HL-60/S4 treated with retinoic acid at 250 ng/mL for 4 days and 3 days (cell line): Measurements from ENCODE around the gene MTMR3.
"Not testable (repeated sequence)": the region's sequence is repeated elsewhere in the genome, so short reads cannot be mapped to it uniquely, and the experiment has no call there.

Experiments used
- in situ Hi-C: fragments of 300-500 bp; cut with MboI; formaldehyde crosslinking; loops from 2 replicates; pipeline ENCODE4 v1.7.0; 2022; ENCODE audit warnings: low sequenced_read_pairs

MTMR3 gene

GRCh38 chr22:30044369-30044768, 161.4 kb downstream of the MTMR3 start:
- in situ Hi-C loops: no loop called here

- in situ Hi-C loops: no loop called here
Measured at GRCh38 chr22:30044881-30045493, 162.0 kb downstream of the MTMR3 start.

GRCh38 chr22:30045494-30045887, 162.5 kb downstream of the MTMR3 start:
- in situ Hi-C loops: no loop called here

GRCh38 chr22:30045901-30046715, 163.1 kb downstream of the MTMR3 start:
- in situ Hi-C loops: no loop called here

GRCh38 chr22:30046716-30047363, 163.9 kb downstream of the MTMR3 start:
- in situ Hi-C loops: no loop called here

- in situ Hi-C loops: no loop called here
Measured at GRCh38 chr22:30047364-30047738, 164.4 kb downstream of the MTMR3 start.

- in situ Hi-C loops: no loop called here
Measured at GRCh38 chr22:30048681-30049080, 165.7 kb downstream of the MTMR3 start.

- in situ Hi-C loops: no loop called here
Measured at GRCh38 chr22:30054067-30054763, 171.2 kb downstream of the MTMR3 start.

- in situ Hi-C loops: no loop called here
Measured at GRCh38 chr22:30054764-30055069, 171.7 kb downstream of the MTMR3 start.

- in situ Hi-C loops: no loop called here
Measured at GRCh38 chr22:30056015-30056414, 173.0 kb downstream of the MTMR3 start.

- in situ Hi-C loops: no loop called here
Measured at GRCh38 chr22:30057375-30057774, 174.4 kb downstream of the MTMR3 start.

- in situ Hi-C loops: not testable (repeated sequence)
Measured at GRCh38 chr22:30059346-30060020, 176.5 kb downstream of the MTMR3 start.

- in situ Hi-C loops: not testable (repeated sequence)
Measured at GRCh38 chr22:30061094-30061493, 178.1 kb downstream of the MTMR3 start.

GRCh38 chr22:30062259-30062658, 179.3 kb downstream of the MTMR3 start:
- in situ Hi-C loops: no loop called here

GRCh38 chr22:30062950-30063349, 180.0 kb downstream of the MTMR3 start:
- in situ Hi-C loops: no loop called here

- in situ Hi-C loops: no loop called here
Measured at GRCh38 chr22:30064172-30064571, 181.2 kb downstream of the MTMR3 start.

GRCh38 chr22:30073743-30074142, 190.8 kb downstream of the MTMR3 start:
- in situ Hi-C loops: no loop called here

GRCh38 chr22:30074147-30074546, 191.2 kb downstream of the MTMR3 start:
- in situ Hi-C loops: no loop called here

GRCh38 chr22:30074994-30075393, 192.0 kb downstream of the MTMR3 start:
- in situ Hi-C loops: no loop called here

- in situ Hi-C loops: no loop called here
Measured at GRCh38 chr22:30077279-30077880, 194.4 kb downstream of the MTMR3 start.
